ENCODE data around the gene CLTC.
"Not testable (repeated sequence)": the region's sequence is repeated elsewhere in the genome, so short reads cannot be mapped to it uniquely, and the experiment has no call there.

The CLTC gene

DNA sequence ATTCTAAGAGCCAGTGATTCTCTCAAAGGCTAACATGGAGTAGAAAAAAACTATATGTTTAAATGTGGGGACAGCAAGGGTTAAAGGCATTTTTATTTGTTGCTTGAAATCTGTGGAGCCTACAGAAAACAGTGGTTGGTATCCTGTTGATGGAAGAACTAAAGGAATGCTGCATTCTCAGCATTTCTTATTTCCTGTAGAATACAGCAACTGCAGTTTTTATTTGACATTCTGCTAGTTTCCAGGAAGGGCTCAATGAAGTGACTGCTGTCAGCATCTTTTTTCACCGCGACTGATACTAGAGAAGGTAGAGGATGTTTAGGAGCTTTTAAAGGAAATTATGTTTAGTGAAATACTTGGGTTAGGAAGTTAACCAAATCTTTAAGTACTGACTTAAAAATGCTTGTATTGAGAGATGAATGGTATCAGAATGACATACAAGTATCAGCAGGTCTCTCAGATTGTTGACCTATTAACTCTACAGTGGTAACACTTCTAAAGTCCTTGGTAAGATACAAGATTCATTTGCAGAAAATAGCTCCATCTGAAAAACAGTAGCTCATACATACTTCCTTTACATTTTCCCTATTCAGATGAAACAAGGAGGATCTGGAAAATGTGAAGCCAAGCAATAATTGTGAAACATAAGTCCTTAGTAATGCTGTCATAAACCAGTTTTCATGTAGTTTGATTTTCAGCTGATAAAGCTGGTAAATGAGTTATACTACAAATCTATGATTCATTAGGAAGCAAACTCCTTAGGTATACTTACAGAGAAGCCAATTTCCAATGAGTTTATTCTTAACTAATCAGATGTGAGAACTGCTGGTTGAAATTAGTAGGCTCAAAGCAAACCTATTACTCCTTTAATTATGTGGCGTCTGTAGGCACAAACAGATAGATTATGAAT, 15.2 kb downstream of the CLTC start:
- no peak for DNase-seq

DNA sequence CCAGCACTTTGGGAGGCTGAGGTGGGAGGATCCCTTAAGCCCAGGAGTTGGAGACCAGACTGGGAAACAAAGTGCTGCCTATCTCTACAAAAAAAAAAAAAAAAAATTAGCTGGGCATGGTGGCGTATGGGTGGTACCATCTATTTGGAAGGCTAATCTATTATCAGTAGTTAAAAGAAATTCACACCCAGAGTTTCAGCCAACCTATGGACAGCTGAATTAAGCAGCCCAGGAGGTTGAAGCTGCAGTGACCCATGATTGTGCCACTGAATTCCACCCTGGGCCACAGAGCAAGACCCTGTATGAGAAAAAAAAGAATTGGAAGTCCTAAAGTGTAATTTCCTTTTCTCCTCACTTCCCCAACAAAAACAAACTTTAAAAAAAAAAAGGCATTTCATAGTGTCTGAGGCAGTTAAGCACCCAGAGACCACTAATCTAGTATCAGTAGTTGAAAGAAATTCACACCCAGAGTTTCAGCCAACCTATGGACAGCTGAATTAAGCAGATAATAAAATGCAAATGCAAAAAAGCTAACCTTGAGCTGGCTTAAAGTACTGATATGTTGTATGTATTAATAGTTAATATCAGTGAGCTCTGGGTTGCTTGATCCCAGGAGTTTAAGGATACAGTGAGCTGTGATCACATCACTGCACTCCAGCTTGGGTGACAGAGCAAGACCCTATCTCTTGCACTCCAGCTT, 18.1 kb downstream of the CLTC start:
- peak; percentile 95 for DNase-seq

DNA sequence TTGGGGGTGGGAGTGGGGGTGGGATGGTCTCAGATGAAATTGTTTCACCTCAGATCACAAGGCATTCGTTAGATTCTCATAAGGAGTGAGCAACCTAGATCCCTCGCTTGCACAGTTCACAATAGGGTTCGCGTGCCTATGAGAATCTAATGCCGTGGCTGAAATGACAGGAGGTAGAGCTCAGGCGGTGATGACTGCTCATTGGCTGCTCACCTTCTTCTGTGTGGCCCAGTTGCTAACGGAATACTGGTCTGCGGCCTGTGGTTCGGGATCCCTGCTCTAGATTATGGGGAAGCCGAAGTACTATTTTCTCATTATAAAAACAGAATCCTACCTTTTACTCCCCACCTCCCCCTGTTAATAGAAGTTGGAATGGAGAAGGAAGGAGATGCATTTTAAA, 18.9 kb downstream of the CLTC start:
- no peak for DNase-seq

DNA sequence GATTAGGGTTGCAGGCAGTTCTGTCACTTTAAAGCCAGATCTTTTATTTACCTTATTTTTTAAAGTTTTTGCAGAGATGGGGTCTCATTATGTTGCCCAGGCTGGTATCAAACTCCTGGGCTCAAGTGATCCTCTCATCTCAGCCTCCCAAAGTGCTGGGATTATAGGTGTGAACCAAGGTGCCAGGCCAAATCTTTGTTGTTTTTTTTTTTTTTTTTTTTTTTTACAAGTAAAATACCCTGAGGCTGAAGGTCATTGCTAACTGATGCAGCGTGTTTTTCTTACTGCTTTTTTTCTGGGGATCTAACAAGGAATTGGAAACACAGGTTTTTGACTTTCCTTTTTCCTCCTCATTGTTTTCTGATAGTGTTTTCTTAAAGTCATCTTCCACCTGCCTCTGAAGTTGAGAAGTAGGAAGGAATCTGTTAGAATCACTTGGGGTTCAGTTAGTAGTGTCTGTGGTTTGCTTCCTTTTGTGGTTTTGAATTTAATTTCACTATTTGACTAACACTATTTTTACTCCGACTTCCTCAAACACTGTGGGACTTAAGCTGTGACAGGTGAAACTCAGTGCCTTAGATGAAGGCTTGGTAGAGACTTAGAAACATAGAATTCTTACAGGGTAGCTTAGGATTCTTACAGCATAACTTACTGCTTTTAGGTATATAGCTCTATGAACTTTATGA, 22.2 kb downstream of the CLTC start:
- peak; percentile 56 for DNase-seq

DNA sequence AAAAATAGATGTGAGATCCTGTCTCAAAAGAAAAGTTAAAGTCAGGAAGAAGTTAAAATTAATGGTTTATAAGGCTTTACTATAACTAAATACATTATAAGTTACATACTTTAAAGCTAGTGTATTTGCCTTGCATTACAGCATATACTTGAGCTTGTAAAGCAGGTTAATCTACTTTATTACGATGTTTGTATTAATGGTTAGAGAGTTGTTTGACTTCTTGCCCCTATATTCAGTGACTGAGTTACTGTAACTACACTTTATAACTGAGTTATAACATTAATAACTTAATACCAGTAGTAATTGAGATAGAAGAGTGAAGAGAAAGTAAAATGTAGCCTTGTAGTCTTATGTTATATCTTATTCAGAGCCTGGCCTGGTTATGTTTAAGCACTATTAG, 22.9 kb downstream of the CLTC start:
- DNase-seq = no peak

DNA sequence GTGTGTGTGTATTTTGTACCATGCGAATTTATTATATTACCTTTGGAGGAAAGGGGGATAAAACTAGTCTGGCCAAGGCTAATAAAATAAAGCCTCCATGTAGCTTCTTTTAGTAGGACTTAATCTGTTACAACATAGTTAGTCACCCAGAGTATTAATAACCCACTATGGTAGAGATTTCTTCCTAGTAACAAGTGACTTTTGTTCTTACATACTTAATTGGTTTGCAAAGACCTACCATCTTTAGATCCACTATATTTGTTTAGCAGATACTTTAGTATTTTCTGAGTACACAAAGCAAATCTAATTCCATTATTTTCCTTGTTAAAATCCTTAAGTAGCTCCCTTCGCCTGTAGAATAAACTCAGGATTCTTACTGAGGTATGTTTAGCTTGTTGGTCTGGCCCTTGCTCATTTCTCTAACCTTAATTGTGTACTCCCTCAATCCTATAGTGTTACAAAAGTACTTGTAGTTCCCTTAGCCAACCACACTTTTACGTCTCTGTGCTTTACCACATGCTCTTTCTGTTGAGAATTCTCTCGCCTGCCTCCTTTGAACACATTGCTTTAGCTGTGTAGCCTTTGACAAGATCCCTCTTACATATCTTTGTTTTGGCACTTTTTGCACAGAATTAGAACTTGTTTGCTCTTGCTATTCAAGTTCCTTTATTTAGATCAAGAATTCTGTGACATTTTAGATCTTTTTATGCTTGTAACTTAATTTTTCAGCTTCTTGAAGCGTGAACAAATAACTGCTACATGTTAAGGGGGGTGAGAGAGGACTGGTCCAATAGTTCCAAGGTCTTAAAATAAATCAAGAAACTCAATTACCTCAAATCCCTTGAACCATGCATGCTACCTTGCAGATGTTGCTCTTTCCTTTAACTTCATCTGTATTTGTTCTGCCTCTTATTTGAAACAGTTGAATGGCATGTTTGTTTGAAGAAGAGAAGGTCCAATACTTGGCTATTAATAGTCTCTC, 23.8 kb downstream of the CLTC start:
- peak; percentile 40 for DNase-seq

DNA sequence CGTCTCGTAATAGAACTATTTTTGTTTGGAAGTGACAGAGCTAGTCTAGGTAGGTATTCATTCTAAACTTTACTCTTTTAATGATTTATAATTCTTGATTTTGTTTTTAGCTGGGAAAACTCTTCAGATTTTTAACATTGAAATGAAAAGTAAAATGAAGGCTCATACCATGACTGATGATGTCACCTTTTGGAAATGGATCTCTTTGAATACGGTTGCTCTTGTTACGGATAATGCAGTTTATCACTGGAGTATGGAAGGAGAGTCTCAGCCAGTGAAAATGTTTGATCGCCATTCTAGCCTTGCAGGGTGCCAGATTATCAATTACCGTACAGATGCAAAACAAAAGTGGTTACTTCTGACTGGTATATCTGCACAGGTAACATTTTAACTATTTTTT, 27.6 kb downstream of the CLTC start:
- no peak for DNase-seq

DNA sequence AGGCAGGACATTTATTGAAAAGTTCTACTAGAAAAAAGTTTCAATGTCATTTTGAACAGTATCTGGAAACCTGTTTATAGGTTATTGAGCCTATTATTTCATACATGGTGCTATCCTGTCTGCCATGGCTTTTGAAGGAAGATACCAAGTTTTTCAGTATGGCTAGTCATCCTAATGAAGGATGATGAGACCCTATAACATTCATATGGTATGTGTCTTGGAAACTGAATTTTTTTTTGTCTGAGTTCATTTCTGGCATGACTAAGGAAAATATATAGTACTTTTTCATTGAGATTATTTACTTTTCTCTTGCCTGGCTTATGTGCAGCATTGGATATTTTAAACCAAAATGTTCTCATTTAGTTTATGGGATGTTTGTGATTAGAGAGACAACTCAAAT, 30.2 kb downstream of the CLTC start:
- DNase-seq = no peak

DNA sequence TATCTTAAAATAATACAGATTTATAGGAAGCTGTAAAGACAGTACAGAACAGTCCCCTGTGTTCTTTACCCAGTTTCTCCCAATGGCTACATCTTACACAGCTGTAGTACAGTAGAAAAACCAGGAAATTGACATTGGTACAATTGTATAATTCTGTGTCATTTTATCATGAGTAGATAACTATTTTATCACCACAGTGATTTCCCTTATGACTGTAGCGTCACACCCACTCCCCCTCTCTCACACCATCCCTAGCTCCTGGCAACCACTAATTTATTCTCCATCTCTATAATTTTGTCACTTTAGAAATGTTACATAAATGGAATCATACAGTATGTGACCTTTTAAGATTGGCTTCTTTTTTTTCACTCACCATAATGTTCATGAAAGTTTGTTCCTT, 30.9 kb downstream of the CLTC start:
- DNase-seq = no peak

DNA sequence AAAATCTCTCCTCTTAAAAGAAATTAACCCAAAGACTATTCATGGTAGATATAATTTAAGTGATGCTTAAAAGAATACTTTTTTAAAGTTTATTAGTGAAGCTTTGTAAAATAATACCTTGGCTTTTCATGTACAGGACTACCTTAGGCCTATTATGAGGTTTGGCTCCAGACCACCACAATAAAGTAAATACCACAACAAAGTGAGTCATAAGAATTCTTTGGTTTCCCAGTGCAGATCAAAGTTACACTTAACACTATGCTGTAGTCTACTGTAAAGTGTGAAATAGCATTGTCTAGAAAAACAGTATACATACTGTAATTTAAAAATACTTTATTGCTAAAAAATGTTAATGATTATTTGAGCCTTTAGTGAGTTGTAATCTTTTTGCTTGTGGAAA, 31.7 kb downstream of the CLTC start:
- no peak for DNase-seq

DNA sequence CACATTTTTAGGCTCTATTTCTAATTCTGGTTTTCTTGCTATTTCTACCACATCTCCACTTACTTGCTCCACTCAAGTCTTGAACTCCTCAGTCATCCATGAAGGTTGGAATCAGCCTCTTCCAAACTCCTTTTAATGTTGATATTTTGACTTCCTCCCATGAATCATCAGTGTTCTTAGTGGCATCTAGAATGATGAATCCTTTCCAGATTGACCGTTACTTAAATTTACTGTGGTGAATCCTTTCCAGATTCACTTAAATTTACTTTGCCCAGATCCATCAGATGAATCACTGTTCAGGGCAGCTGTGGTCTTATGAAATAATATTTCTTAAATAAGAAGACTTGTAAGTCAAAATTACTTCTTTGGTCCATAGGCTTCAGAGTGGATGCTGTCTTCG, 32.4 kb downstream of the CLTC start:
- DNase-seq = no peak

DNA sequence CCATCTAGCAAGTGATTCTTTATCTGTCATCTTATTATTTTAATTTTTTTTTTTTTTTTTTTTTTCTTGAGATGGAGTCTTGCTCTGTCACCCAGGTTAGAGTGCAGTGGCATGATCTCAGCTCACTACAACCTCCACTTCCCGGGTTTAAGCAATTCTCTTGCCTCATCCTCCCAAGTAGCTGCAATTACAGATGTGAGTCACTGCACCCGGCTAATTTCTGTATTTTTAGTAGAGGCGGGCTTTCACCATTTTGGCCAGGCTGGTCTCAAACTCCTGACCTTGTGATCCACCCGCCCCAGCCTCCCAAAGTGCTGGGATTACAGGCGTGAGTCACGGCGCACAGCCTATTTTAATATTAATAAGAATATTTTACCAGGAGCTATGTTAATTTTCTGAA, 36.9 kb downstream of the CLTC start:
- not testable (repeated sequence) for DNase-seq

DNA sequence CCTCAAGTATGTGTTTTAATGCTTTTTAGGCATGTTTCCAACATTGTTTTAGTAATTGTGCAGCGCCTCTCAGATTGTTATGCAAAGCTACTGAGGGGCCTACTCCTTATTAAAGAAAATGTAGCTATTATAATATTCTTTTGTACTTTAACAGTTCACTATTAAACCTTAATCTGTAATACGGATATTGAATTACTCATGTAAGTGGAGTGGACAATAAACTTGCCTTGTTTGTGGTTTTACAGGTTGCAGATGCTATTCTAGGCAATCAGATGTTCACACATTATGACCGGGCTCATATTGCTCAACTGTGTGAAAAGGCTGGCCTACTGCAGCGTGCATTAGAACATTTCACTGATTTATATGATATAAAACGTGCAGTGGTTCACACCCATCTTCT, 46.5 kb downstream of the CLTC start:
- DNase-seq = no peak

DNA sequence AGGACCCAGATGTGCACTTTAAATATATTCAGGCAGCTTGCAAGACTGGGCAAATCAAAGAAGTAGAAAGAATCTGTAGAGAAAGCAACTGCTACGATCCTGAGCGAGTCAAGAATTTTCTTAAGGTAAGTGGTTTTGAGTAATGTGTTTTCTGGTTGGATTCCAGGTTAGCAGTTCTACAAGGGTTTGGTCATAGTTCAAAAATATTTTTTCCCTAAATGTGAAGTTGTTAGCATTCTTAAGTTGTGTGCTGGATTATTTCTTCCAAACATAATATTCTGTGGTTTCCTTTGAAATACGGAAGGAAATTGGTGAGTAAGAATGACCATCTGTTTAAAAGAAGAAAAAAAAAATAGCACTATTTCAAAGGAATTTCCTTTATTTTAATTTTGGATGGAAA, 49.1 kb downstream of the CLTC start:
- DNase-seq = no peak

DNA sequence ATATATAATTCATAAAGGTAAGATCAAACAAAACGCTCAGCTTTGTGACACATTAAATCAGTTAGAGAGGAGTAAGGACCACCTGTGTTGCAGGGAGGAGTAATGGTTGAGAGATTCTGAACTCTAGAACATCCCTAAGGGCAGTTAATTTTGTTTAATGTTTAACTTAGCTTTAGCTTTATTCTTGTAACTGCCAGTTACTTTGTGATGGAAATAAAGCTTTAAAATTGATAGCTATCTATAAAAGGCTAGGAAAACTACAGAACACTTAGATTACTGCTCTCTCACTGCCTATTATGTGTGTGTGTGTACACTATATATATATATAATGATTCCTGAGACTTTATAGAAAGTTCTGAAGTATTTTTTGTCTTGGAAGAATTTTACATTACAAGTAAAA, 49.7 kb downstream of the CLTC start:
- DNase-seq = no peak

DNA sequence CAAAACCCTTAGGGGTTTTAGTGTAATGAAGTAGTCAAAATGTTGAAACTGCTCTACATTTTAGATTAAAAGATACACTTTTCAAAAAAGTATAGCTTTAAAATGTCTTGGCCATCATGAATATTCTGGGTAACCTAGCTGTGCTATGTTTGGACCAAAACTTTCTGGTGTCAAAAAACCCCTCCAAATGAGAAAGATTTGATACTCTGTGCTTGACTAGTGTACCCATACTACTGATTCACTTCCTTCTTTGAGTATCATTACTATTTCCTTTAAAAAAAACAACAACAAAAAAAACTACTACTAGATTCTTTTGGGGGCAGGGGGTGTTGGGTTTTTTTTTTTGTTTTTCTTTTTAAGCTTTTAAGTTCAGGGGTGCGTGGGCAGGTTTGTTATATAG, 50.2 kb downstream of the CLTC start:
- DNase-seq = no peak

DNA sequence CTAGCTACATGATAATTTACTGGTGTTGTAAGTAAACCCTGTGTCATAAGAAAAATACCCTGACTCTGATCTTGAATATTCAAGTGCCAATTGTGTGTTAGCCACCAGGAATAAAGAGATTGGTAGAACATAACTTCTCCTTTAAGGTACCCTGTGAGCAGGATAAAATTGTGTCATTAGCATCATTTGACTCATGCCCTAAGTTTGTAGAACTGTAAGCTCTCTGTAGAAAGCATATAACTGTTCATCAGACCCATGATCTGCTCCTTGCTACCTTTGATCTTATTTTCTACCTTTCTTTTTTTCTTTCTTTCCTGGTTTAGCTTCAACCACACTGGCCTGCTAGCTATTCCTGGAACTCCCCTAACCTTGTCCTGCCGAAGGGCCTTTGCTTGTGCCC, 51.7 kb downstream of the CLTC start:
- no peak for DNase-seq

DNA sequence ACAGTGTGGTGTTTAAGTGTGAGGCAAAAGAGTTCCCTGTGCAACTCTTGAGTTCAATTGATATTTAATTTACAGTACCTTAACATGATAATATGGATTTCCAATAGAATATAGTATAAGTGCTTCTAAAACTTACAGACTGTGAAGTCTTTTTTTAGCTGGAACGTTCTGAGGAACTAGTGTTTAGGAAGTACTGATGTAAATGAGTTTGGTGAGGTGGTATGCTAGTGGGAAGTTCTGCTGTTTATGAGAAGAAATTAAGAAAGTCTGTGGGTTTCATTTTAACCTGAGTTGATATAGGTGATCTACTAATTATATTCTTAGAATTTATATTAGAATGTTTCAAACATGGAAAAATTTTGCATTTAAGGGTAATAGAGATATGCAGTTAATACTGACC, 55.5 kb downstream of the CLTC start:
- no peak for DNase-seq

DNA sequence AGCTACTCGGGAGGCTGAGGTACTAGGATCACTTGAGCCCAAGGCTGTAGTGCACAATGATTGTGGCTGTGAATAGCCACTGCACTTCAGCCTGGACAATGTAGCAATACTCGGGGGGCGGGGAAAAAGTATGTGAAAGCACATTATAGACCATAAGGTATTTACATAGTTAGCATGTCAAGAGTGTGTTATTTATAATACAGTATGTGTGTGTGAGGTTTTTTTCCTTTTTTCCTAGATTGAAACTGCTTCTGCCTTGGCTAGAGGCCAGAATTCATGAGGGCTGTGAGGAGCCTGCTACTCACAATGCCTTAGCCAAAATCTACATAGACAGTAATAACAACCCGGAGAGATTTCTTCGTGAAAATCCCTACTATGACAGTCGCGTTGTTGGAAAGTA, 57.0 kb downstream of the CLTC start:
- DNase-seq = no peak

DNA sequence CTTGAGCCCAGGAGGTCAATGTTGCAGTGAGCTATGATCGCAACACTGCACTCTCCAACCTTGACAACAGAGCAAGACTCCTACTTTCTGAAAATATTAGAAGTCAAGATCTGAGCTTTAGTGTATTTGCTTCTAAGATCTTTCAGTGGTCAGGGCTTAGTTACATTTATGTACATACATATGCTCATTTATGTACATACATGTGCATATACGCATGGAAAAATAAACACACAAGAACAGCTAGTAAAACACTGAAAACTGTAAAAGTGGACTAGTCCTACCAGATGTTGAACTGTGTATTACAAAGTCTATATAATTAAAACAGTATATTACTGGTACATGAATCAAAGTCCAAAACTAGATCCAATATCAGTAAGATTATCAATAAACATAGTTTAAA, 59.2 kb downstream of the CLTC start:
- DNase-seq = no peak

DNA sequence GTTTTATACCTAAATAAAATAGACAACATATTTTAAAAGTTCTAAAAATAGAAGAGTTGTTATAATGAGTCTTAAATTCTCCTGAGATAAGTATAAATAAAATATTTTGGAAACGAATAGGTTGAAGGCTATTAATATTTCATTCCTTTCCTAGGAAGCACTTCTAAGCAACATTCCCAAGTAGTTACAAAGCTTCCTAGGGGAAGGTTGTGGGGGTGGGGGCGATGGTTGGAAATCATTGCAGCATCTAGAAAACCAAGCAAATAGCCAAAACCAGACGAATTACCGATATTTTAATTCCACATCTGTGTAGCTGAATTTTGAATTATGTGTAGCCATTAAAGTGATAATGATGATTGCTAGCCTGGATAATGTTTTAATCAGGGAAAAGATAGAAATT, 60.6 kb downstream of the CLTC start:
- no peak for DNase-seq

DNA sequence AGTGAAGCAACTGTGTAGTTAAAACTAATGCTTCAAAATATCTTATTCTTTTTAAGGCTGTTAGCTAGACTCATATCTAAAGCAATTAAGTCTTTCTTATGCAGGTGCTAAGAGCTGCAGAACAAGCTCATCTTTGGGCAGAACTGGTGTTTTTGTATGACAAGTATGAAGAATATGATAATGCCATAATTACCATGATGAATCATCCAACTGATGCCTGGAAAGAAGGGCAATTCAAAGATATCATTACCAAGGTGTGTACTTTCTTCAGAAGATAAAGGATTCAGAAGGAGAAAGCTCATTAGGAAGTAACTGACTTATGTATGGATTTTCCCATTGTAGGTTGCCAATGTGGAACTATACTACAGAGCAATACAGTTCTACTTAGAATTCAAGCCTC, 63.6 kb downstream of the CLTC start:
- DNase-seq = peak; percentile 38

DNA sequence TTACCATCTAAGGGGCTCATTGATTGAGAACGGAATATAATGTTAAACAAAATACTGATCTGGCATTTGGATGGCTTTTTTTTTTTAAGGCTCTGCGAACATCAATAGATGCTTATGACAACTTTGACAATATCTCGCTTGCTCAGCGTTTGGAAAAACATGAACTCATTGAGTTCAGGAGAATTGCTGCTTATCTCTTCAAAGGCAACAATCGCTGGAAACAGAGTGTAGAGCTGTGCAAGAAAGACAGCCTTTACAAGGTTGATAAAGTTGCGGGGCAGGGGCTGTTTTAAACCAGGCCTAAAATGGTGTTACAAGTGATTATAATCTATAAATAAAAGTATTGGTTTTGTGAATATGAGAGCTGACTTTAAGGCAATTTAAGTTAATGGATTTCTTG, 65.3 kb downstream of the CLTC start:
- DNase-seq = peak; percentile 93

All from hematopoietic multipotent progenitor cell treated with erythropoietin and hydrocortisone succinate and interleukin-3 and kit ligand, for 6 days (in vitro differentiated cells).